Activated T-cell treated with anti-CD3 and anti-CD28 coated beads for 1 hour (primary cell): ENCODE data around the gene HCN4.

ENCODE experiments used
- DNase-seq: peaks from one replicate; pipeline ENCODE4 v3.0.0-alpha.2; 2020; ENCODE audit warnings: low read depth

Gene HCN4

DNA sequence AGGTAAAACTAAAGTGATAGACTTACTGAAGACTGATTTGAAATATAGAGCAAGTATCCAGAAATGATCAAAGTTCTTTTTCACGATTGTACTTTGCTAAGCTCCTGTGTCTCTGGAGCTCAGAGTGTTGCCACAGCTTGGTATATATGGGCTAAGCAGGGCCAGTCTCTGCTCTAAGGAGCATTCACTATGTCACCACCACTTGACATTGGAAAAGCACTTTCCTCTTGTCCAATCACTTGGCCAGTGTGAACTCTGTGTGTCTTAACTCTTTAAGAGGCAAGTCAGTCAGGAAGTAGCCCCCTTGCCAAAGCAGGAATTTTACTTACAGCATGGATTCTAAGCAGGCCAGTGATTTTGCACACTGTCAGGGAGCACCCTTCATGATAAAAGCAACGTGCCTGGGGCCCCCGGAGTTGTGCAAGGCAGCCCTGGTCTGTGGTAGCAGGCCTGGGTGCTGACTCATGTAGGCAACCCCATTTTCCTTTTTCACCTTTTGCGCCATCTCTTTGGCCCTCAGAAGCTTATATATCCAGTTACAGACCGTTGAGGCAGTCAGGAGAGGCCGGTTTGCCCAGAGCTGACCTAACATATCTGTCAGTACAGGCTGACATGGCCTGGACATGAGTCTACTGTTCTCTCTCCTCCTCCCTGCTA lies 73.0 kb downstream of the HCN4 start:
- no peak for DNase-seq

DNA sequence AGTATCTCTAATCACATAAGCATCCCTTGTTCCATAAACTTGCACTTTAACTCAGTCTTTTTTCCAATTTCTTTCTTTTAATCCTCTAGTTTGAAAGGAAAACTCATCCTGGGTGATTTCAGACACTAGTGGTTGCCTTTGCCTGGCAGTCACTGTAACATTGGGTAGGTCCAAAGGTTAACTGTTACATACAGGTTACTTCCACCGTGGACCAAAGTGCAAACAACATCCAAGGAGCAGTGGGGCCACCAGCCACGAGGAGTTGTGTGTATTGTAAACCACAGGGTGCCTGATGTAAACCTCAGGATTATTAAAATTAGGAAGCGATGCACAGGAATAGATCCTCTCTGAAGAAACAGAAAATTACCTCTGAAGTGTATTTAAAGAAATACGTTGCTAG lies 75.0 kb downstream of the HCN4 start:
- DNase-seq = no peak

GRCh38 chr15:73291441-73291840 lies 77.3 kb downstream of the HCN4 start:
- DNase-seq = no peak

DNA sequence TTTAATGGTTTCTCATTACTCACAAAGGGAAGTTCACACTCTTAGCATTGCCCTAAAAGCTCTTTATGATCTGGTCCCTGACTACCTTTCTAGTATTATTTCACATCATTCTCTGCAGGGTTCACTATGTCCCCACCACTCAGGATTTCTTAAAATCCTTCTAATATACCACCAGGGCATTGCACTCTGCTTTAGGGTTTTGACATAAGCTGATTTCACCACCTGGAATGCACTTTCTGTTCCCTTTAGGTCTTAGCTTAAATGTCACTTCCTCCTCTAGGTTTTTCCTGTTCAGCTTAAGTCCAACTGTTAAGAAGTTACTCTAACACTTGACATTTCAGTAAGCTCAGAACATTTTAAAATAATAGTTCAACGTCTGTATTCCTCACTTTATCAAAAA lies 81.7 kb downstream of the HCN4 start:
- no peak for DNase-seq

- DNase-seq = no peak
Observed at GRCh38 chr15:73286311-73286710, 82.4 kb downstream of the HCN4 start.

GRCh38 chr15:73284090-73284716 lies 84.6 kb downstream of the HCN4 start:
- DNase-seq = no peak

GRCh38 chr15:73283366-73283962 lies 85.3 kb downstream of the HCN4 start:
- DNase-seq = no peak

- no peak for DNase-seq
Observed at GRCh38 chr15:73282567-73283365, 86.0 kb downstream of the HCN4 start.

GRCh38 chr15:73275862-73276261 lies 92.9 kb downstream of the HCN4 start:
- no peak for DNase-seq

GRCh38 chr15:73273181-73274002 lies 95.4 kb downstream of the HCN4 start:
- DNase-seq = peak; percentile 12

DNA sequence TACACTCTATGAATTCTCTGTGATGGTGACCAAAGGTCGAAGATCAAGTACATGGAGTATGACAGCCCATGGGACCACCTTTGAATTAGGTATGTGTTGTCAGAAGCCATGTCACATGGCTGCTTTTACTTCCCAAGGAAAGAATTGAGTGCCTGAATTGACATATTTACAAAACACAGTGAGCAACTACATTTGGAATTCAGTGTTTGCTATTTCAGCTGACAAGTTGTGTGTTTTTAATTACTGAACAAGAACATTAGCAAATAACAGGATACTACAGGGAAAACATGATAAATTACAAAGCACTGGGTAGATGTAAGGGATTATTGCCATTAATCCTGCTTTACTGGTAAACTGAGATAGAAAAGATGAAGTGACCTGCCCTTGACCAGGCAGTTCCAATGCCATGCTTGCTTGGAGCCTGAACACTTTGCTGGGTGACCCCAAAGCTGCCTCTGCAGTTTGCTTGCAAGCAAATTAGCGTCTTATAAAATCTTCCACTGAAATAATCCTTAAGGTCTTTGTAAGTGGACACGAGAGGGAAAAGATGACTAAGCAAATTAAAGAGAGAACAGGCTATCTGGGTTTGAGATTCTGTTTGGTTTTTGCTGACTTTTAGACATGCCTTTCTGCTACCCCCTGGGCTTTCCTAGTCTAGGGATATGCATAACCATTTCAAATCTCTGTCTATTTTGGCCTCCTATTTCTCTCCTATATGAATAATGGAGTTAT lies 98.2 kb downstream of the HCN4 start:
- no peak for DNase-seq
